PC-9 (cell line): ENCODE data around the gene MAST4. TPM values are rescaled to one million over a fixed set of nuclear protein-coding genes. Genes with fewer than 3 reads are reported as not detected.

Experiments
- BruUV-seq: library from RNA; stranded (reverse); fragments of 400-500 nt; replicated peaks from 2 replicates; lab custom pipeline; 2021; lab: Mats Ljungman, UMichigan
- CTCF ChIA-PET: fragments of 300-600 bp; sonication (Branson Sonifier 250); formaldehyde crosslinking; loops from one replicate; lab custom pipeline; 2022; ENCODE audit warnings: antibody characterized with exemption; lab: Charles Lee
- POLR2A ChIA-PET: fragments of 300-600 bp; sonication (Branson Sonifier 250); formaldehyde crosslinking; loops from one replicate; lab custom pipeline; 2022; ENCODE audit warnings: antibody characterized with exemption; ENCODE audit not compliant: unreplicated experiment; lab: Charles Lee
- DNase-seq, 2 experiments: peaks; one replicate each; pipeline versions ENCODE4 v3.0.0 to v3.0.0-alpha.2; 2015 to 2022; ENCODE audit warnings: mixed read lengths in 1 of 2
- H2AFZ ChIP-seq: fragments of 200-600 bp; sonication (generic); 2 replicates; pipeline ENCODE4 v1.8.1; 2017; ENCODE audit warnings: antibody characterized with exemption
- H3F3A ChIP-seq: fragments of 200-600 bp; sonication (generic); 2 replicates; pipeline ENCODE4 v1.8.1; 2017; ENCODE audit warnings: antibody characterized with exemption, mild to moderate bottlenecking, low read depth; ENCODE audit not compliant: insufficient read depth
- H3K27ac ChIP-seq: fragments of 200-600 bp; sonication (generic); 2 replicates; pipeline ENCODE4 v1.6.1; 2016; ENCODE audit warnings: mixed run types
- H3K27me3 ChIP-seq: fragments of 200-600 bp; sonication (generic); 2 replicates; pipeline ENCODE4 v1.6.1; 2016; ENCODE audit warnings: low read depth, mixed run types; ENCODE audit not compliant: insufficient read depth
- H3K36me3 ChIP-seq: fragments of 200-600 bp; sonication (generic); 2 replicates; pipeline ENCODE4 v1.6.1; 2016; ENCODE audit warnings: low read depth, mixed run types
- H3K4me1 ChIP-seq: fragments of 200-600 bp; sonication (generic); replicated peaks from 2 replicates; pipeline ENCODE4 v1.6.1; 2016; ENCODE audit warnings: mixed run types; ENCODE audit not compliant: insufficient read depth
- H3K4me2 ChIP-seq: fragments of 200-600 bp; sonication (generic); 2 replicates; pipeline ENCODE4 v1.6.1; 2017; ENCODE audit warnings: mixed run types
- H3K4me3 ChIP-seq: fragments of 200-600 bp; sonication (generic); 2 replicates; pipeline ENCODE4 v1.6.1; 2016; ENCODE audit warnings: mixed run types
- H3K79me2 ChIP-seq: fragments of 200-600 bp; sonication (generic); 2 replicates; pipeline ENCODE4 v1.6.1; 2017; ENCODE audit warnings: low read depth, mixed run types
- H3K9me2 ChIP-seq: fragments of 200-600 bp; sonication (generic); 2 replicates; pipeline ENCODE4 v1.8.1; 2017; ENCODE audit warnings: mild to moderate bottlenecking; ENCODE audit not compliant: insufficient read depth
- H3K9me3 ChIP-seq: fragments of 200-600 bp; sonication (generic); 2 replicates; pipeline ENCODE4 v1.8.1; 2016; ENCODE audit warnings: low read depth; ENCODE audit not compliant: insufficient read depth
- H4K20me1 ChIP-seq: fragments of 200-600 bp; sonication (generic); 2 replicates; pipeline ENCODE4 v1.8.1; 2017; ENCODE audit not compliant: insufficient read depth
- EZH2 ChIP-seq: fragments of 200-600 bp; sonication (generic); IDR thresholded peaks from 2 replicates; pipeline ENCODE4 v1.8.0; 2017; ENCODE audit warnings: antibody characterized with exemption, low read depth
- intact Hi-C: fragments of 100-400 bp; cut with micrococcal nuclease; formaldehyde crosslinking; loops from one replicate; pipeline ENCODE4 v1.10.0; 2022; ENCODE audit not compliant: unreplicated experiment
- total RNA-seq: library from RNA; stranded (reverse); gene quantifications from 2 replicates; pipeline ENCODE4 v1.2.3, GENCODE V29; 2021
- TF ChIP-seq, protein P1 (sequence below): fragments of 200-600 bp; sonication (generic); conservative IDR thresholded peaks from 2 replicates; pipeline ENCODE4 v1.6.1; 2017; ENCODE audit warnings: mixed run types, antibody characterized with exemption, mild to moderate bottlenecking, moderate library complexity

Gene MAST4
- total RNA-seq, 1 experiment from 2014 or later: 19.3 TPM

- CTCF ChIA-PET: no interaction called here
- H3K79me2 ChIP-seq: peaks cover 8% of the 10 kb centered on the region
- no peaks in the 10 kb centered on the region for H3F3A ChIP-seq
- DNase-seq: no peak
- H2AFZ ChIP-seq: no peak overlapping the region
- POLR2A ChIA-PET: no interaction called here
- H3K9me2 ChIP-seq: no peaks in the 10 kb centered on the region
- 0 out of 2 replicates have a peak, but pooled peaks cover 10% of the 10 kb centered on the region for H3K36me3 ChIP-seq
- intact Hi-C loops: no loop called here
- TF ChIP-seq, protein P1, sequence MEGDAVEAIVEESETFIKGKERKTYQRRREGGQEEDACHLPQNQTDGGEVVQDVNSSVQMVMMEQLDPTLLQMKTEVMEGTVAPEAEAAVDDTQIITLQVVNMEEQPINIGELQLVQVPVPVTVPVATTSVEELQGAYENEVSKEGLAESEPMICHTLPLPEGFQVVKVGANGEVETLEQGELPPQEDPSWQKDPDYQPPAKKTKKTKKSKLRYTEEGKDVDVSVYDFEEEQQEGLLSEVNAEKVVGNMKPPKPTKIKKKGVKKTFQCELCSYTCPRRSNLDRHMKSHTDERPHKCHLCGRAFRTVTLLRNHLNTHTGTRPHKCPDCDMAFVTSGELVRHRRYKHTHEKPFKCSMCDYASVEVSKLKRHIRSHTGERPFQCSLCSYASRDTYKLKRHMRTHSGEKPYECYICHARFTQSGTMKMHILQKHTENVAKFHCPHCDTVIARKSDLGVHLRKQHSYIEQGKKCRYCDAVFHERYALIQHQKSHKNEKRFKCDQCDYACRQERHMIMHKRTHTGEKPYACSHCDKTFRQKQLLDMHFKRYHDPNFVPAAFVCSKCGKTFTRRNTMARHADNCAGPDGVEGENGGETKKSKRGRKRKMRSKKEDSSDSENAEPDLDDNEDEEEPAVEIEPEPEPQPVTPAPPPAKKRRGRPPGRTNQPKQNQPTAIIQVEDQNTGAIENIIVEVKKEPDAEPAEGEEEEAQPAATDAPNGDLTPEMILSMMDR: no peak
- no peak for TF ChIP-seq EZH2
- H3K4me3 ChIP-seq: no peak overlapping the region
- no TSS peak for BruUV-seq
- no peaks in the 10 kb centered on the region for H4K20me1 ChIP-seq
- H3K4me1 ChIP-seq: 0 out of 2 replicates have a peak, but pooled peaks cover 3% of the 10 kb centered on the region
- H3K27me3 ChIP-seq: no peaks in the 10 kb centered on the region
- H3K9me3 ChIP-seq: no peaks in the 10 kb centered on the region
- H3K27ac ChIP-seq: no peak overlapping the region
- H3K4me2 ChIP-seq: no peak overlapping the region
Measured at GRCh38 chr5:67063055-67063454, 466.9 kb downstream of the MAST4 start.

GRCh38 chr5:67063791-67064190 lies 467.6 kb downstream of the MAST4 start:
- ChIA-PET POLR2A (no interaction called here), CTCF (no interaction called here)
- Histone ChIP-seq H3K4me2 (no peak overlapping the region), H3K9me3 (no peaks in the 10 kb centered on the region), H4K20me1 (no peaks in the 10 kb centered on the region), H3F3A (no peaks in the 10 kb centered on the region), H3K27me3 (no peaks in the 10 kb centered on the region), H3K36me3 (0 out of 2 replicates have a peak, but pooled peaks cover 10% of the 10 kb centered on the region), H3K9me2 (no peaks in the 10 kb centered on the region), H3K27ac (no peak overlapping the region), H3K4me3 (no peak overlapping the region), H3K4me1 (0 out of 2 replicates have a peak, but pooled peaks cover 3% of the 10 kb centered on the region), H3K79me2 (peaks cover 8% of the 10 kb centered on the region), H2AFZ (no peak overlapping the region)
- intact Hi-C loops: no loop called here
- TF ChIP-seq EZH2: no peak
- TF ChIP-seq, protein P1: no peak
- DNase-seq: no peak
- no TSS peak for BruUV-seq

DNA sequence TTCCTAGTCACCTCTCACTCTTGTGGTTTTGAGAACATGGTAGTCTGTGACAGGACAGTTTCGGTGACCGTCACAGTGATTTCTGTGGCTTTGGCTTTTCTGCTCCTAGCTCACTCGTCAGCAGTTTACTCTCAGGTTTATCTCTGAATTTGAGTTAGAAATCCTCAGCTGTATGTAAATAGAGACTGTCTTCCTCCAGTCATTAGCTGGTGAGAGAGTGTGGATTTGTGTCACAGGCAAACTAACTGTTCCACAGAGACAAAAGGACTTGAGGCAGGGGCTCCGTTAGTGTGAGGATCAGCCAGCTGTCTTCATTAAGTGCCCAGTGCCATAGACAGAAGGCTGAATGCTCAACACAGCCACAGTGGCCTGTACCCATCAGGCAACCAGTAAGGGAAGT lies 469.0 kb downstream of the MAST4 start:
- CTCF ChIA-PET: no interaction called here
- no peak overlapping the region for H3K4me2 ChIP-seq
- 0 out of 2 replicates have a peak, but pooled peaks cover 7% of the 10 kb centered on the region for H3K36me3 ChIP-seq

More for the DNA sequence above, 469.0 kb downstream of the MAST4 start:
- no peak for DNase-seq
- Histone ChIP-seq H3K27ac (no peak overlapping the region), H2AFZ (no peak overlapping the region), H3K9me3 (no peaks in the 10 kb centered on the region), H3K4me3 (no peak overlapping the region), H4K20me1 (no peaks in the 10 kb centered on the region), H3K4me1 (no peaks in the 10 kb centered on the region), H3K9me2 (no peaks in the 10 kb centered on the region), H3K27me3 (no peaks in the 10 kb centered on the region), H3K79me2 (peaks cover 8% of the 10 kb centered on the region; the same call in 1 of the 2 replicates), H3F3A (no peaks in the 10 kb centered on the region)
- intact Hi-C loops: no loop called here
- POLR2A ChIA-PET: no interaction called here
- TF ChIP-seq, protein P1: no peak
- no peak for TF ChIP-seq EZH2
- BruUV-seq: no TSS peak
